Liver (tissue), 3 donors: ENCODE measurements around the gene CCBE1.

Source experiments
- FOXA1 ChIP-seq: IDR thresholded peaks from 2 replicates; pipeline ENCODE4 v1.6.1; 2016; ENCODE audit warnings: antibody characterized with exemption
- RAD21 ChIP-seq, 2 donors: IDR thresholded peaks; 2 replicates each; pipeline ENCODE4 v1.6.1; 2016; ENCODE audit warnings: antibody characterized with exemption in 2 of 2, mild to moderate bottlenecking in 2 of 2
- RXRA ChIP-seq, 2 donors: IDR thresholded peaks; 2 replicates each; pipeline ENCODE4 v1.6.1; 2017 to 2018; ENCODE audit warnings: antibody characterized with exemption in 2 of 2, mild to moderate bottlenecking in 1 of 2
- SP1 ChIP-seq: IDR thresholded peaks from 2 replicates; pipeline ENCODE4 v1.6.1; 2018; ENCODE audit warnings: antibody characterized with exemption, mild to moderate bottlenecking
- TAF1 ChIP-seq: conservative IDR thresholded peaks from 2 replicates; pipeline ENCODE4 v1.6.1; 2016; ENCODE audit warnings: antibody characterized with exemption, mild to moderate bottlenecking
- YY1 ChIP-seq: IDR thresholded peaks from 2 replicates; pipeline ENCODE4 v1.6.1; 2016; ENCODE audit warnings: antibody characterized with exemption, mild to moderate bottlenecking
- TF ChIP-seq, protein P1 (sequence below): fragments of 150-350 bp; IDR thresholded peaks from 2 replicates; pipeline ENCODE4 v1.5.1; 2017; ENCODE audit warnings: improper control_type of control experiment, low read depth, low read length; ENCODE audit not compliant: missing input control
- TF ChIP-seq, protein P2 (sequence below): IDR thresholded peaks from 2 replicates; pipeline ENCODE4 v1.6.1; 2016; ENCODE audit warnings: antibody characterized with exemption, mild to moderate bottlenecking
- TF ChIP-seq, protein P3 (sequence below): IDR thresholded peaks from 2 replicates; pipeline ENCODE4 v1.6.1; 2016; ENCODE audit warnings: antibody characterized with exemption
- TF ChIP-seq, protein P4 (sequence below): IDR thresholded peaks from 2 replicates; pipeline ENCODE4 v1.6.1; 2016; ENCODE audit warnings: antibody characterized with exemption
- donor health status: healthy.
- donor health status: healthy.

DNA sequence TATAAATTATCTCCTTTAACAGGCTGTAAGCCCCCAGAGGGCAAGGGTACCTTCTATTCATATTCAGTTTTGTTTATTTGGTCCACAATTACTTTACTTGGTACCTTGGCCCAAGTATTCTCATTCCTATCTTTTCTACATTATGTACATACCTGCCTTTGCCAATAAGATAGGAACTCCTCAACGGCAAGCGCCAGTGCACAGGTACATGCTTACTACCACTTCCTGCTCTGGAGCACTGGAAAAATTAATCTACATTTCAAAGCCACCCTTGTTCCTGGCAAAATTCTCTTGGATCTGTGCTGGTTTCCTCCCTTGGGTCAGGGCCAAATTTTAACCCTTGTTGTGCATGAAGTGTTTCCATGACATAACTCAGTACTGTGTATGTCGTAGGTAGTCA lies 303.8 kb downstream of the CCBE1 start:
- TF ChIP-seq, protein P1, sequence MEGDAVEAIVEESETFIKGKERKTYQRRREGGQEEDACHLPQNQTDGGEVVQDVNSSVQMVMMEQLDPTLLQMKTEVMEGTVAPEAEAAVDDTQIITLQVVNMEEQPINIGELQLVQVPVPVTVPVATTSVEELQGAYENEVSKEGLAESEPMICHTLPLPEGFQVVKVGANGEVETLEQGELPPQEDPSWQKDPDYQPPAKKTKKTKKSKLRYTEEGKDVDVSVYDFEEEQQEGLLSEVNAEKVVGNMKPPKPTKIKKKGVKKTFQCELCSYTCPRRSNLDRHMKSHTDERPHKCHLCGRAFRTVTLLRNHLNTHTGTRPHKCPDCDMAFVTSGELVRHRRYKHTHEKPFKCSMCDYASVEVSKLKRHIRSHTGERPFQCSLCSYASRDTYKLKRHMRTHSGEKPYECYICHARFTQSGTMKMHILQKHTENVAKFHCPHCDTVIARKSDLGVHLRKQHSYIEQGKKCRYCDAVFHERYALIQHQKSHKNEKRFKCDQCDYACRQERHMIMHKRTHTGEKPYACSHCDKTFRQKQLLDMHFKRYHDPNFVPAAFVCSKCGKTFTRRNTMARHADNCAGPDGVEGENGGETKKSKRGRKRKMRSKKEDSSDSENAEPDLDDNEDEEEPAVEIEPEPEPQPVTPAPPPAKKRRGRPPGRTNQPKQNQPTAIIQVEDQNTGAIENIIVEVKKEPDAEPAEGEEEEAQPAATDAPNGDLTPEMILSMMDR: no peak
- TF ChIP-seq, protein P2, sequence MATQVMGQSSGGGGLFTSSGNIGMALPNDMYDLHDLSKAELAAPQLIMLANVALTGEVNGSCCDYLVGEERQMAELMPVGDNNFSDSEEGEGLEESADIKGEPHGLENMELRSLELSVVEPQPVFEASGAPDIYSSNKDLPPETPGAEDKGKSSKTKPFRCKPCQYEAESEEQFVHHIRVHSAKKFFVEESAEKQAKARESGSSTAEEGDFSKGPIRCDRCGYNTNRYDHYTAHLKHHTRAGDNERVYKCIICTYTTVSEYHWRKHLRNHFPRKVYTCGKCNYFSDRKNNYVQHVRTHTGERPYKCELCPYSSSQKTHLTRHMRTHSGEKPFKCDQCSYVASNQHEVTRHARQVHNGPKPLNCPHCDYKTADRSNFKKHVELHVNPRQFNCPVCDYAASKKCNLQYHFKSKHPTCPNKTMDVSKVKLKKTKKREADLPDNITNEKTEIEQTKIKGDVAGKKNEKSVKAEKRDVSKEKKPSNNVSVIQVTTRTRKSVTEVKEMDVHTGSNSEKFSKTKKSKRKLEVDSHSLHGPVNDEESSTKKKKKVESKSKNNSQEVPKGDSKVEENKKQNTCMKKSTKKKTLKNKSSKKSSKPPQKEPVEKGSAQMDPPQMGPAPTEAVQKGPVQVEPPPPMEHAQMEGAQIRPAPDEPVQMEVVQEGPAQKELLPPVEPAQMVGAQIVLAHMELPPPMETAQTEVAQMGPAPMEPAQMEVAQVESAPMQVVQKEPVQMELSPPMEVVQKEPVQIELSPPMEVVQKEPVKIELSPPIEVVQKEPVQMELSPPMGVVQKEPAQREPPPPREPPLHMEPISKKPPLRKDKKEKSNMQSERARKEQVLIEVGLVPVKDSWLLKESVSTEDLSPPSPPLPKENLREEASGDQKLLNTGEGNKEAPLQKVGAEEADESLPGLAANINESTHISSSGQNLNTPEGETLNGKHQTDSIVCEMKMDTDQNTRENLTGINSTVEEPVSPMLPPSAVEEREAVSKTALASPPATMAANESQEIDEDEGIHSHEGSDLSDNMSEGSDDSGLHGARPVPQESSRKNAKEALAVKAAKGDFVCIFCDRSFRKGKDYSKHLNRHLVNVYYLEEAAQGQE: no peak
- TF ChIP-seq SP1: no peak
- no peak for TF ChIP-seq TAF1
- TF ChIP-seq RAD21 (IDR thresholded peaks at IDR 0.05): no peak
- TF ChIP-seq, protein P3, sequence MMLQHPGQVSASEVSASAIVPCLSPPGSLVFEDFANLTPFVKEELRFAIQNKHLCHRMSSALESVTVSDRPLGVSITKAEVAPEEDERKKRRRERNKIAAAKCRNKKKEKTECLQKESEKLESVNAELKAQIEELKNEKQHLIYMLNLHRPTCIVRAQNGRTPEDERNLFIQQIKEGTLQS: no peak
- no peak for TF ChIP-seq YY1
- TF ChIP-seq, protein P4, sequence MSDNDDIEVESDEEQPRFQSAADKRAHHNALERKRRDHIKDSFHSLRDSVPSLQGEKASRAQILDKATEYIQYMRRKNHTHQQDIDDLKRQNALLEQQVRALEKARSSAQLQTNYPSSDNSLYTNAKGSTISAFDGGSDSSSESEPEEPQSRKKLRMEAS: no peak
- no peak for TF ChIP-seq RXRA (IDR thresholded peaks at IDR 0.05)
- no peak for TF ChIP-seq FOXA1
